HFFc6 (cell line): Measurements from ENCODE around the gene FGF14. TPM values are rescaled to one million over a fixed set of nuclear protein-coding genes. Genes with fewer than 3 reads are reported as not detected.

Experiments used
- DNase-seq: peaks from one replicate; pipeline ENCODE4 v3.0.0-alpha.2; 2018
- H3K27ac Mint-ChIP-seq: 2 replicates; pipeline ENCODE4 v1.8.0; 2020; ENCODE audit warnings: mild to moderate bottlenecking, mixed read lengths
- H3K27me3 Mint-ChIP-seq: 2 replicates; pipeline ENCODE4 v1.8.0; 2021; ENCODE audit warnings: mild to moderate bottlenecking, moderate library complexity, mixed read lengths; ENCODE audit not compliant: insufficient read depth
- H3K36me3 Mint-ChIP-seq: 2 replicates; pipeline ENCODE4 v1.8.0; 2021; ENCODE audit warnings: low read depth, mixed read lengths
- H3K4me1 Mint-ChIP-seq: 2 replicates; pipeline ENCODE4 v1.8.0; 2020; ENCODE audit warnings: low read depth, mixed read lengths
- H3K4me3 Mint-ChIP-seq: 2 replicates; pipeline ENCODE4 v1.8.0; 2020; ENCODE audit warnings: mild to moderate bottlenecking, moderate library complexity, mixed read lengths
- H3K9me3 Mint-ChIP-seq: 2 replicates; pipeline ENCODE4 v1.8.0; 2020; ENCODE audit warnings: mild to moderate bottlenecking, mixed read lengths
- total RNA-seq, 6 experiments: library from RNA; stranded (reverse); fragmentation: NEBNext Ultra II Directional; extraction: Animal tissue kit (Norgen Biotek cat#: 25700); gene quantifications; 2 replicates in 1 of 6; 3 replicates in 5 of 6; pipeline ENCODE4 v1.2.3, GENCODE V29; 2021
- TF ChIP-seq, protein P1 (sequence below): fragments of 200-600 bp; sonication (generic); IDR thresholded peaks from 2 replicates; pipeline ENCODE4 v1.5.0; 2021; ENCODE audit warnings: antibody characterized with exemption, mild to moderate bottlenecking

Gene FGF14
- total RNA-seq, 6 experiments from 2014 or later, result 0.02 to 0.03 TPM; not detected in 4

DNA sequence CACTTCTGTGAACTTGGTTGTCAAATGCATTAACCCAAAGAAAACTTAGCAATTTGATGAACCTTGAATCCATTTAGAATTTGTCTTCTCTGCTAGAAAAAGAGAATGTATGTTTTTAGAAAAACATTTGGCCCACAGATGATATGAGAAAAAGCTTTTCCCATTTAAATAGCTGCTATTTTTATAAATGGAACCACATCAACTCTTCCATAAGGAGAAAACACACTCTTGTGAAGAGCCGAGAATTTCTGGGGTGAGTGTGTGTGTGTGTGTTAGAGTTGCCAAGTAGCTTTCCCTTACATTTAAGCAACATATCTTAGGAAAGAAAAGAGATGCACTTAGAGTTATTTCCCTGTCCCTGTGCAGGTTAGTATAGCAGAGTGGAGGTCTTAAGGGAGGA lies 626.6 kb downstream of the FGF14 start:
- no peaks in the 10 kb centered on the region for H3K9me3 Mint-ChIP-seq
- no peak for DNase-seq
- TF ChIP-seq, protein P1, sequence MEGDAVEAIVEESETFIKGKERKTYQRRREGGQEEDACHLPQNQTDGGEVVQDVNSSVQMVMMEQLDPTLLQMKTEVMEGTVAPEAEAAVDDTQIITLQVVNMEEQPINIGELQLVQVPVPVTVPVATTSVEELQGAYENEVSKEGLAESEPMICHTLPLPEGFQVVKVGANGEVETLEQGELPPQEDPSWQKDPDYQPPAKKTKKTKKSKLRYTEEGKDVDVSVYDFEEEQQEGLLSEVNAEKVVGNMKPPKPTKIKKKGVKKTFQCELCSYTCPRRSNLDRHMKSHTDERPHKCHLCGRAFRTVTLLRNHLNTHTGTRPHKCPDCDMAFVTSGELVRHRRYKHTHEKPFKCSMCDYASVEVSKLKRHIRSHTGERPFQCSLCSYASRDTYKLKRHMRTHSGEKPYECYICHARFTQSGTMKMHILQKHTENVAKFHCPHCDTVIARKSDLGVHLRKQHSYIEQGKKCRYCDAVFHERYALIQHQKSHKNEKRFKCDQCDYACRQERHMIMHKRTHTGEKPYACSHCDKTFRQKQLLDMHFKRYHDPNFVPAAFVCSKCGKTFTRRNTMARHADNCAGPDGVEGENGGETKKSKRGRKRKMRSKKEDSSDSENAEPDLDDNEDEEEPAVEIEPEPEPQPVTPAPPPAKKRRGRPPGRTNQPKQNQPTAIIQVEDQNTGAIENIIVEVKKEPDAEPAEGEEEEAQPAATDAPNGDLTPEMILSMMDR, result no peak

DNA sequence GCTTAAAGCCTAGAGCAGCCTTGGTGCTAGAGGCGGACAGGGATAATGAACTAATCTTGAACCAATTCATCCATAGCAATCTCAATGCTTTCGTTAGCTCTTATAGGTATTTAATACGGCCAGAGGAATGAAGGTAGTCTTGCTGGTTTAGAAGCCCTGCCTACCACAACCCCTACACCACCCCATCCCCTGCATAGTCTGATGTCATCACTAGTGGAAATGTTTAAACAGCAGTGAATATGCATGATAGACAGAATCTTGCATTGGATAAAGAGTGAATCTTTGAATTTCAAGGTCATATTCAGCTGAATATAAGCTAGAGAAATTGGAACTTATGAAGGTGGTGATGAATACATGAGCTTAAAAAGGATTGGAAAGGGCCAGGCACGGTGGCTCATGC lies 627.5 kb downstream of the FGF14 start:
- TF ChIP-seq, protein P1, result no peak
- DNase-seq, result no peak
- 0 out of 2 replicates have a peak, but pooled peaks cover 4% of the 10 kb centered on the region for H3K4me1 Mint-ChIP-seq
- H3K9me3 Mint-ChIP-seq, result no peaks in the 10 kb centered on the region
- no peaks in the 10 kb centered on the region for H3K36me3 Mint-ChIP-seq
- H3K27me3 Mint-ChIP-seq, result peaks cover 16% of the 10 kb centered on the region
- no peak overlapping the region for H3K4me3 Mint-ChIP-seq
- H3K27ac Mint-ChIP-seq, result no peak overlapping the region

More for the DNA sequence above, 626.6 kb downstream of the FGF14 start:
- no peak overlapping the region for H3K27ac Mint-ChIP-seq
- H3K27me3 Mint-ChIP-seq, result peaks cover 16% of the 10 kb centered on the region
- H3K36me3 Mint-ChIP-seq, result no peaks in the 10 kb centered on the region
- H3K4me1 Mint-ChIP-seq, result 0 out of 2 replicates have a peak, but pooled peaks cover 4% of the 10 kb centered on the region
- H3K4me3 Mint-ChIP-seq, result no peak overlapping the region

- TF ChIP-seq, protein P1, result no peak
- Mint-ChIP-seq H3K27me3 (peaks cover 10% of the 10 kb centered on the region), H3K4me3 (no peak overlapping the region), H3K36me3 (no peaks in the 10 kb centered on the region), H3K4me1 (0 out of 2 replicates have a peak, but pooled peaks cover 4% of the 10 kb centered on the region), H3K27ac (no peak overlapping the region), H3K9me3 (no peaks in the 10 kb centered on the region)
- DNase-seq, result no peak
Observed at GRCh38 chr13:101773062-101773461, 628.8 kb downstream of the FGF14 start.

DNA sequence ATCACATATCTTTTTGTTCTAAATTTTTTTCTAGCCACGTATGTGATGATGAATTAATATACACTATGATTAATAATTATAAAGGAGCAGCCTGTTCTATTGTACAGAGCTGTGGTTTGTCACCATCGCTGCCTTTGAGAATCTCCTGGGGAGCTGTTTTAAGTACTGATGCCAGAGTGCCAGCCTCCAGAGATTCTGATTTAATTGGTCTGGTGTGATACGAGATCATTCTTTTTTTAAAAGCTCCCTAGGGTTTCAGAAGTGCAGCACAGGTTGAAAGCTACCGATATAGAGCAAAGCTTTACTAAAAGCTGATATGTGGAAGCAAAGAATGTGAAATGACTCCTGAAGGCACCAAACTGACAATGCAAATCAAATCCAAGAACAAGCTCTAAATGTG lies 634.7 kb downstream of the FGF14 start:
- Mint-ChIP-seq H3K4me1 (peaks cover 8% of the 10 kb centered on the region; the same call in 1 of the 2 replicates), H3K27me3 (peaks cover 2% of the 10 kb centered on the region), H3K27ac (no peak overlapping the region), H3K4me3 (no peak overlapping the region), H3K36me3 (no peaks in the 10 kb centered on the region), H3K9me3 (no peaks in the 10 kb centered on the region; the same call in 1 of the 2 replicates)
- no peak for DNase-seq
- TF ChIP-seq, protein P1, result no peak

DNA sequence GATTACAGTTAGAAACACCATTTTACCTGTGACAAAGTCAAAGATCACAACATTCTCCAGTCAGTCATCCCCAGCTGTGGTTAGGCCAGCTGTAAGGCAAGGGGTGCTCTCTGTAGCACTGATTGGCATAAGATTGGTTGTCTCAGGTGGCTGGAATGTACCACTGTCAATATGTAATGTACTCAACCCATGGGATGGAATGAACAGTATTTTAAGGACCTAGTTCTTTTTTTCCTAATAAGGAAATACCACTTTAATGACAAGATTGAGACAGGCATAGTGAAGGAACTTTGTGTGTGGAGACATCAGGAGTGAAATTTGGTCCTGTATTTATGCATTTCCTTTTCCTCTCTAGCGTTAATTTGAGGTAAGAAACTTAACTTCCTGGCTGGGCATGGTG lies 638.7 kb downstream of the FGF14 start:
- no peaks in the 10 kb centered on the region for H3K36me3 Mint-ChIP-seq
- H3K27ac Mint-ChIP-seq, result no peak overlapping the region
- H3K27me3 Mint-ChIP-seq, result peaks cover 2% of the 10 kb centered on the region; the same call in 1 of the 2 replicates
- DNase-seq, result no peak
- no peaks in the 10 kb centered on the region; the same call in 1 of the 2 replicates for H3K9me3 Mint-ChIP-seq
- H3K4me3 Mint-ChIP-seq, result no peak overlapping the region
- TF ChIP-seq, protein P1, result no peak
- peaks cover 17% of the 10 kb centered on the region for H3K4me1 Mint-ChIP-seq
